Measurements from ENCODE around the gene CRYBA4.

- TF ChIP-seq CTCF (conservative IDR thresholded peaks at IDR 0.05; ENCODE audit: low read depth, low read length) = no peak
- no peak for TF ChIP-seq EZH2 (IDR thresholded peaks at IDR 0.05; ENCODE audit: borderline replicate concordance, low read depth, low read length, poor library complexity, severe bottlenecking)
These were observed 24.7 kb upstream of the CRYBA4 start for GRCh38 chr22:26597026-26597425.
